ENCODE data around the gene SLC37A1.
A peak's percentile ranks its signal among the peaks of the same experiment; 100 is the strongest.

Gene SLC37A1

DNA sequence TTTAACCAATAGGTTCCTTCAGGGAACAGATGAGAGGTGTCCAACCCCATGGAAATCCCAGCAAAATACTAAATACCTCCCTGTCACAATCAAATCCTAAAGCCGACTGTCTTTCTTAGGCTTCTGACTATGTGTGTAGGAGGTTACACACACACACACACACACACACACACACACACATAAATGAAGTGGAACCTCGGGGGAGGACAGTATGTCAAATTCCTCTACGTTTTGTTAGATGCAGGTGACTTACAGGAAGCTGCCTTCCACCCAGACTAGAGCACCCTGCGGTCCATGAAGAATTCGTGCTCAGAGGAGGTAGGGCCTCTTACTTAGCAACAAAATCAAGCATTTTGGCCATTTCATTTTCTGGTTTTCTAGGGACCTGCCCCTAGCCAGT is 34.1 kb upstream of the SLC37A1 start:
- DNase-seq (ENCODE audit: low read depth): no peak

GRCh38 chr21:42480736-42481135 is 32.9 kb upstream of the SLC37A1 start:
- DNase-seq (ENCODE audit: low read depth): no peak

DNA sequence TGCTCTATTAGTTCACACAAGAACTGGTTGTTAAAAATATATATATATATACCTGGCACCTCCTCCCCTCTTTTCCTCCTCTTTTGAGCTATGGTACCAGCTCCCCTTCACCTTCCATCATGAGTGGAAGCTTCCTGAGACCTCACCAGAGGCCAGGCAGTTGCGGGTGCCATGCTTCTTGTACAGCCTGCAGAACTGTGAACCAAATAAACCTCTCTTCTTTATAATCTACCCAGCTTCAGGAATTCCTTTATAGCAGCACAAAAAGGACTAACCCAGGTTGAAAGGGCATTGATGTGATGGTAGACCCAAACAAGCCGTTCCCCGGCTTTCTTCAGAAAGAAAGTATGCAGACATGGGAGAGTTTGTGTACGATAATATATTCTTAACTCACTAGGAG is 32.5 kb upstream of the SLC37A1 start:
- no peak for DNase-seq (ENCODE audit: low read depth)

- DNase-seq (ENCODE audit: low read depth): no peak
Observed at GRCh38 chr21:42484966-42485365, 28.7 kb upstream of the SLC37A1 start.

DNA sequence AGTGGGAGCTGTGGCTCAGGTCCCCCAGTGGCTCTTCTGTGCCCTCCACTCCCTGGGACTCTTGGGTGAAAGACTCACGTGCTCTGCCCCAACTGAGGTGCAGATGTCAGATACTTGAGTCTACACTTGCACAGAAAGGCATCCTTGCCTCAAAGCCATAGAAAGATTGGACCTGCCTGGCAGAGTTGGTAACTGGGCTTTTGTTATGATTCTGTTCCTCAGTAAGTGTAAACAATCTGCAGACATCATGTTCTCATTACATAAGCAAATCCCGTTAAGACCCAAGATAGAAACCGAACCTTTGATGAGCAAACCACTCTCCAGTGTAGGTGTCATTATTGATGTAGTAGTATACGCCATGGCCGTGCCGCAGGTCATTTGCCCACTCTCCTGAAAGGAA is 27.6 kb upstream of the SLC37A1 start:
- DNase-seq (ENCODE audit: low read depth): no peak

DNA sequence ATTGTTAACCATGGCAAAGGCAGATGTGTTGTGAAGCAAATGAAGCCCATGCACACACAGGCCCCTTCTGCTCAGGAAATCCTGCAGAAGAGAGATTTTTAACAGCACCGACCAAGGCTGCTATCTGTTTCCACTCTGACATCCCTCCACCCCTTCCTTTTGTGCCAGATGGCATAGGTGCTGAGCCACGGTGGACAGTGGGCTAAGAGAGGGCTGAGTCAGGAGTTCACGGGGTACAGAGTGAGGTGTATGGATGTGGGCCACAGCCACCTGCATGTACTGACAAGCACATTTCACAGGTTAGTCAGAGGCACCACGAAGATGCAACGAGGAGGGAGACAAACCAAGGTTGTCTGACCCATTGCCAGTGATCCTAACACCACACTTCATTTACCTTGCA is 27.1 kb upstream of the SLC37A1 start:
- no peak for DNase-seq (ENCODE audit: low read depth)

GRCh38 chr21:42489006-42489563 is 24.6 kb upstream of the SLC37A1 start:
- no peak for DNase-seq (ENCODE audit: low read depth)

GRCh38 chr21:42489991-42490390 is 23.7 kb upstream of the SLC37A1 start:
- no peak for DNase-seq (ENCODE audit: low read depth)

DNA sequence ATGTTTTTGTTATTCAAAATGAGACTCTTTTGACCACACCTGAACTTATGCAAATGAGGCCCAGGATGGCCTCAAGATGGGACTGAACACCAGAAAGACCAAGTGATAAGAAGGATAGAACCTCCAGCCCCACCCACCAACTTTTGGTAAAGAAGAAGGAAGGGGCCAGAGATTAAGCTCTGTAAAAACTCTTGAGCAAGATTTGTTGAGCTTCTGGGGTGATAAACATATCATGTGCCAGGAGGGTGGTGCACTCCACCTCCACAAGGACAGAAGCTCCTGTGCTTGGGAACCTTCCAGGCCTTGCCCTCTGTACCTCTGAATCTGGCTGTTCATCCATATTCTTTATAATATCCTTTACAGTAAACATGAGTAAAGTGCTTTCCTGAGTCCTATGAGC is 22.9 kb upstream of the SLC37A1 start:
- DNase-seq (ENCODE audit: low read depth): no peak

- DNase-seq (ENCODE audit: low read depth): no peak
Observed at GRCh38 chr21:42491328-42491727, 22.3 kb upstream of the SLC37A1 start.

DNA sequence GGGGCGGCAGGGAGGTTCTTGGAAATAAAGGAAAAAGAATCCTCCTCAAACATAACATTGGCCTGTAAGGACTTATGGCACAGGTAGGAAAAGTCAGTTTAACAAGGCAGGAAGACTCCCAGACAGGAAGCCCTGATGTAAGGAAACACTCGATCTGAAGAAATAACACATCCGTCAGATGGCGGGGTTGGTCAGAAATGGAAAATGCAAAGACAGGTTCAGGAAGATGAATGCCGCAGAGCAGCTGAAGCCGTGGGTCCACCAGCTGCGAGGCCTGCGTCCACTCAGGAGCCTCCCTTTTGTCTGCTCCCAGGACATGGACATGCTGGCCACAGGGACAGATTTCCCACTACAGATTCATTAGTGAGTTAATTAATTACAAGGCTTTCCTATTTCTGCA is 21.5 kb upstream of the SLC37A1 start:
- no peak for DNase-seq (ENCODE audit: low read depth)

- DNase-seq (ENCODE audit: low read depth): no peak
Observed at GRCh38 chr21:42493109-42494060, 20.3 kb upstream of the SLC37A1 start.

- DNase-seq (ENCODE audit: low read depth): no peak
Observed at GRCh38 chr21:42495027-42495426, 18.6 kb upstream of the SLC37A1 start.

DNA sequence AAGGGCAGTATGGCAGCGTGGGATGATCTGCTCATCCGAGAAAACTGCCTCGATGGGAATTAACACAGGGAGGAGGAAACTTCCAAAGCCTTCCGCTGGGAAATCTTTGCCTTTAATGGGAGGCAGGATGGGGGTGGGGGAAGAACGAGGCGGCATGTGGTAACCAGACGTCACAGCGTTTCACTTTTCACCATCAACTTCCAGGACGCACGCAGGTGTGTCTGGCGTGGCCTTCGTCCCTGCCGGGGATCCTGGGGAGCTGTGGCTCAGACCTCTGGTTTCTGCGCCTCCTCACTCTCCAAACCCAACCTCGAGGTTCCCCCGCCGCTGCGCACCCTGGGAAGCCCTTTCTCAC is 17.9 kb upstream of the SLC37A1 start:
- no peak for DNase-seq (ENCODE audit: low read depth)

DNA sequence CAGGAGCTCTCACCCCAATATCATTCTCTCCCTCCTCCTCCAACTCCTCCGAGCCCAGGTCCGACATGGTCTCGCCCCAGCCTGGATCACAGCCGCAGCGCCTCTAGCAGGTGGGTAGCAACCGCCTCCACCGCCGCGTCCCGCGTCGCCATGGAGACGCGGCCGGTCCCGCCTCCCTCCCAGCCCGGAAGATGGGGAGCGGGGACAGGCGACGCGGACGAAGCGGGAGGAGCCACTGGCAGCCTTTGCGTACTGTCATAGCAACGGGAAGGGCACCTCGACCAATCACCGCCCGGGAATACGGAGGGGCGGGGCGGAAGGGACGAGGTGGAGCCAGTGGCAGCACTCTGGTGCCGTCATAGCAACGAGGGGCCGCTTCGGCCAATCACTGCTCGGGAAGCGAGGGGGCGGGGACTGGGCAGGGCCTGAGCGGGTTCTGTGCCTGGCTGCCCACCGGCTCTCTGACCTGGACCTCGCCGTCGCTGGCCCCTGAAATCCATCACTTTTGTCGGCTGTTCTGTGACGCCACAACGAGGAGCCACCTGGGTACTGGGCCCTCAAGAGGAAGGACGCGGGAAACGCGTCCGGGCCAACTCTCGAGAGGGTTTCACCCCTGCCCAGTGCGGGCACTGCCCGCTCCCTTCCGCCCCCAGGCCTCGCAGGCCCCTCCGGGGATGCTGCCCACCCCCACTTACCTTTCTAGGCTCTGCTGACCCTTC is 17.4 kb upstream of the SLC37A1 start, which contains the start of gene RSPH1:
Gene RSPH1 (minus strand): TSS at position 105 of the 719 bp plus-strand sequence. CDS start 38 bp downstream, at position 67.
- peak; percentile 99 for DNase-seq (ENCODE audit: low read depth)

DNA sequence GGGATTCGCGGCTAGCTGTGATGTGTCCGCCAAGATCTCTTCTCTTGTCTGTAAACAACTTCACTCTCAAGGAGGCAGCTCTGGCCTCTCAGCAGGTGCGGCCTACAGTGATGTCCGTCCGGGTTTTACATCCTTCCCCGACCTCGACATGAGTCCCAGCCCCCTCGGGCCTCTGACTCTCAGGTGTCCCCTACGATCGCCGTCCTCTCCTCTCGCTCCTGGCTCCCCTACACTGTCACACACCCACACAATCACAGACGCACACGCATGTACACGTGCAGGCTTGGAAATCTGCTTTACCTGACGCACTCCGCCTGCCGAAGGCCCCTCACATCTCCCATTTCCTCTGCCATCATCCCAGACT is 16.8 kb upstream of the SLC37A1 start:
- DNase-seq (ENCODE audit: low read depth): no peak

DNA sequence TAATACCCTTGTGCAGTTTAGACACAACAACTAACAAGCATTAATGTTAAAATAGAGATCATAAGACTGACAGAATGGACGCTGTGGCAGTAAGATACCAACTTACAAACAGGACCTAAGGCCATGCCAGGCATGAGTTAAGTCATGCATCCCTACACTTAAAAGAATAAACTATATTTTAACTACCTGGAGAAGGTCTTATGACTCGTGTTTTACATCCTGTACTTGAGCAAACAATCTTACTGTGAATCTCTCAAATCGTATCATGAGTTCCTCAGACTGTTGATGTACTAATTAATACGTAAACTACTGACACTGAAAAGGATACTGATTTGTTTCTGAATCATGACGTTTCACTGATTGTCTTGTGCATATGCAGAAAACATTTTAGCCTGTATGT is 15.6 kb upstream of the SLC37A1 start:
- DNase-seq (ENCODE audit: low read depth): no peak

DNA sequence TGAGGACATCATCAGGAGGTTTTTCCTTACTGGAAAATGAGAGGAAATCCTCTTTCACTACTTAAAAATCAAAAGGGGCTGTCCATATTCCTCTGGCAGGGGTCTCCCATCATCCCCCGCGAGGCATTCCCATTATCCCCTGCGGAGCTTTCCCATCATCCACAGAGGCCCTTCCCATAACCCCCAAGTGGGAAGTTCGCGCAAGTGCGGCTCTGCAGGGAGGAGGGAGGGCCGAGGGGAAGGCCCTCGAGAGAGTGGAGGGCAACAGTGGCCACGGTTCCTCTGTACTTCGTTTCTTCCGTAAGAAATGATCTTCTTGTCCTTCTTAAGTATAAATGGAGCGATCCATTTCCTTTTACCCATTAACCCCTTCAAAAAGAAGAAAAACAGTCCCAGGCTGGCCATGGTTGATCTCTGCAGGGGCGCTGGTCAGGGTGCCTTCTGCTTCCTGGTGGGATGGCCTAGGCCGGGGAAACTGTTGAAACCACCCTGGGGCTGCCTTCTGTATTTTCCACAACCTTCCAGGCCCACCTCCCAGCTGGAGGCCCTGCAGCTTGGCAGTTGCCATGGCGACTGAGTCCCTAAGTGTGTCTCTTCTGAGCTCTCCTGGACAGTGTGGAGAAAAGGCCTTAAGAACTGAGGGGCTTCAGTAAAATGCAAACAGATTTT is 14.1 kb upstream of the SLC37A1 start:
- no peak for DNase-seq (ENCODE audit: low read depth)

DNA sequence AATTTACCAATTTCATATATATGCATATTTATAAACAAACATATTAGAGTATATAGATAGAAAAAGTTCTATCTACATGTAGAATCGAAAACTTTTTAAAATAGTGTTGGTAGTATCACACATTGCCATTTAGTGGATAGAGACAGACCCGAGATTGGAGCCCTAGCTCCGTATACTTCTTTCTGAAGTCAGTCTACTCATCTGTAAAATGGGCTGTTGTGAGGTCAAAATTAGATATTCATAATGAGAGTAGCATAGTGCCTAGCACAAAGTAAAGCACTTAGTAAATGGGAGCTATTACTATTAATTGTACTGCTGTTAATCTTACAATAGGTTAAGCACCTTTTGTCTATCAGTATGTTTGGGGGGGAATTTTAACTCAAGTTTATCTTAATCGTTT is 13.4 kb upstream of the SLC37A1 start:
- no peak for DNase-seq (ENCODE audit: low read depth)

DNA sequence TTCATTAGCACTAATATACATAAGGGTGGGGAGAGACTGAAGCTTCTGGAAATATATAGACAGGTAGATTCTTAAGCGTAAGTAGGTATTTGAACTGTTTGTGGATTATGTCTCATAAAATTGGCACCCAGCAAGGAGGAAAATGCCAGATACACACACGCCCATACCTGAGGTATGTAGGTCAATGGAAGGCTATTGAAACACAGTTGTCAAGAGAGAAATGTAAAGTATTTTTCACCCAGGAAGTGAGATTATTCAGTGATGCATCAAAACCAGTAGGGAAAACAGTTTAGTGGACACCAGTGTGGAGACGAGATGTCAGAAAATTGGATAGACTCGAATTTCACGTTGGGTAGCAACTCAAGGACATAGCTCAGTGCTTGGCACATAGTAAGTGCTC is 12.9 kb upstream of the SLC37A1 start:
- DNase-seq (ENCODE audit: low read depth): no peak

GRCh38 chr21:42503711-42504110 is 9.9 kb upstream of the SLC37A1 start:
- DNase-seq (ENCODE audit: low read depth): no peak

DNA sequence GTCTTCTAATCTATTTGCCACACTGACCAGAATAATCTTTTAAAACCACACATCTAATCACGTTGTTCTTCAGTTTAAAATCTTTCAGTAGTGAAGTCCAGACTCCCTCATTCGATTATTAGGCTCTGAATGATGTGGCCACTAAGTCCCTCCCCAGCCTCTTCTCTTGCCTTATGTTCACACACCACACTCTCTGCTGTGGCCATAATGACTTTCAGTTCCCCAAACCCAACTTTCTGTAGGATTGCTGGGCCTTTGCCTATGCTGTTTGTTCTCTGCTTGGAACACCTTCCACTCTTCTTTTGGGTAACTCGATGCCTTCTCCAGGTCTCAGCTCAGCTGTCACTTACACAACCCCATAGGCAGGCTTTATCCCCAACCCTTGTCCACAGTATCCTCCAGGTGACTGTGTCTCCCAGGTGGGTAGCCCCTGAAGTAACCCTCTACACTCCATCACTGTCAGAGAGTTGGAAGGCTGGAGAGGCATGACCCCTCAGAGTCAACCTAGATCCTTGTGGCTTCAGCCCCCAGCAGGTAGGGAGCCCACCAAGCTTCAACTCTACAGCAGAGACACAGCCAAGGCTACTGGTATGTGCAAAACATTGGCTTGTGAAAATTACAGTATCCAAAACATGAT is 8.4 kb upstream of the SLC37A1 start:
- DNase-seq (ENCODE audit: low read depth): no peak
